Cerebellar cortex (tissue), 1 donor: ENCODE results near the gene SLC8A1.

Experiments
- DNase-seq: peaks from one replicate; pipeline ENCODE4 v3.0.0-alpha.2; 2015; ENCODE audit warnings: low spot score

SLC8A1 gene

DNA sequence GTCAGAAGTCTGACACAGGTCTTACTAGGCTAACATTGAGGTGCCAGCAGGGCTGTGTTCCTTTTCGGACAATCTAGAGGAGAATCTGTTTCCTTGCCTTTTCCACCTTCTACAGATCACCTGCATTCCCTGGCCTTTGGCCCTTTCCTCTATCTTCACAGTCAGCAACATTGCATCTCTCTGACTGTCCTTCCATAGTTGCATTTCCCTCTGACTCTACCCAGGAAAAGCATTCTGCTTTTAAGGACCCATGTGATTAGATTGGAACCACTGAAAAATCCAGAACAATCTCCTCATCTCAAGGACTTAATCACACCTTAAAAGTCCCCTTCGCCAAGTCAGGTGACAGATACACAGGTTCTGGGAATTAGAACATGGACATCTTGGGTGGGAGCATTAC, 181.5 kb downstream of the SLC8A1 start:
- DNase-seq, result no peak

DNA sequence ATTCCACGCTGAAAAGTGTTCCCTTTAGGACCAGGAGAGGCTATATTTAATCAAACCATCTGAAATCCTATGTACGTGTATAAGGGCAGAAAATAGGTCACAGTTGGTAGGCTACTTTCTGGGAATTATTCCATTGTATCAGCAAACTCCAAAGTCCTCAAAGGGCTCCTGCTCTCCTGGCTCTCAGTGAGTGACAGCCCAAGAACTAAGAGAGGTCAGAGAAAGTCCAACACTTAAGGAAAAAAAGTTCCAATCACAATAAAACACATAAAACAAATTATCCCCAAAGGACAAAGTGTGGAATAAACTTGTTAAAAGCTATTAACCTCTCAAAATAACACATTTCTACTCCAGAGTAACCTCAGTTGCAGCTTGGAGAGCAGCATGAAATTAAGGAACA, 183.3 kb downstream of the SLC8A1 start:
- DNase-seq, result no peak

DNA sequence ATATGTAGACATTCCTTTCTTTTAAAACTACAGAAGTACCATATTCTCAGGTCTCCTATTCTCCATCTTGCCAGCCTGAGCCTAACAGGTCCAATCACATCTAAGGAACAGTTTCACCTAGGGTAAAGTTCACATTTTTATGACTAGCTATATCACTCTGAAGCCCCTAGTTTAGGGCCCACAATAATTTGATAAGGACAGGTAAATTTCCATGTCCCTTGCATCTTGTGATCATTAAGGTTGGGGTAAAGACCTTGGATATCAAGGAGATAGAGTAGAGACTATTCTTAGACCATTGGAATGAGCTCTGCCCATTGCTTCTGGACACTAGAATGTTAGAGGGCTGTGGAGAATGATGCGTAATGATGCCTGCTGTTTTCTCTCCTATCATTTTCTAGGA, 185.7 kb downstream of the SLC8A1 start:
- DNase-seq, result no peak

DNA sequence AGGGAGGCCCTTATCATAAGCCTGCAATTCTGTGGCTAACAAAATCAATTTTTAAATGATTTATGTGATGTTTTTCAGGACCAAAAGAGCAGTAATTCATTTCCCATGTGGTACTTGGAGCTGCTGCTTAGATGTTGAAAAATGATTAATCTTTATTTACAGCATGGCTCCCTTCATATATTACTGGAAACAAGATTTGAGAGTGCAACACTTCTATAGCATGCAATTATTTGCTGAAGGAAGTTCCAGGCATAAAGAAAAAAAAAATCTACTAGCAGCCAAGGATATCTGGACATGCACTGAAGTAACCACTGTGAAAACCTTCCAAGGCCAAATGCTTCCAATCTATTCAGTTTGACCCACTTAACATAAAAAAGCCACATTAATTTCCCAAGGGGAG, 186.3 kb downstream of the SLC8A1 start:
- no peak for DNase-seq

DNA sequence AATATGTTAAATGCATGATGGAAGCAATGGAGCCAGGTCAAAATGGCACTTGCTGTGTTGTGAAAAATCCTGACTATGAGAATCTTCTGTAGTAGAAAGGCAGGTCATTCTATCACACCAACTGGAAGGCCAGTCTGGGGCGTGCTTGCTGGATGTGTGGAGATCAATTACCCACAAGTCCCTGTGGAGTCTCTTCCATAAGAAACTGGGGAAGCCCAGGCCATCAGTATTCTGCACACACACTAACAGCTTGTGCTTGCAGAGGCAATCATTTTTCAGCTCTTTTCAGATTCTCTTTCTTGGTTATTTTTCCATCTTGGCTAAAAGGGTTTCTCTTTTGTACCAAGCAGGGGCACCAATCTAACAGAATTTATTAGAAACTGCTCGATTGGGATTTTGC, 190.8 kb downstream of the SLC8A1 start:
- no peak for DNase-seq

DNA sequence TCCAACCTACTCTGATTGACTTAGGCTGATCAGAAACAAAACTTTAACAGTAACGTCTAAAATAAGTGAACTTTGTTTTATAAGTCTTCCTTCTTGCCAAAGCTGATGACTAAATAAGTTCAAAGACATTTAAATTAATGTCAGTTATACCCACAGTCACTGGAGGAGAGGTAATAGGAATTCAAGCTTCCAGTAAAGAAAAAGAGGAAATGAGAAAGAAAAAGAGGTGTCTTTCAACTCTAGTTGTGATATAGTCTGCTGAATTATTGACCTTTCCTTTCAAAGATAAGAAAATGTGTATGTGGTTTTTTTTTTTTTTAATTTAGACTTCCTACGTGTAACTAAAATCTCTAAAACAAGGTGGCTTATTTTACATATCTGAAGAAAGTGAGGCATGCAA, 191.5 kb downstream of the SLC8A1 start:
- no peak for DNase-seq

DNA sequence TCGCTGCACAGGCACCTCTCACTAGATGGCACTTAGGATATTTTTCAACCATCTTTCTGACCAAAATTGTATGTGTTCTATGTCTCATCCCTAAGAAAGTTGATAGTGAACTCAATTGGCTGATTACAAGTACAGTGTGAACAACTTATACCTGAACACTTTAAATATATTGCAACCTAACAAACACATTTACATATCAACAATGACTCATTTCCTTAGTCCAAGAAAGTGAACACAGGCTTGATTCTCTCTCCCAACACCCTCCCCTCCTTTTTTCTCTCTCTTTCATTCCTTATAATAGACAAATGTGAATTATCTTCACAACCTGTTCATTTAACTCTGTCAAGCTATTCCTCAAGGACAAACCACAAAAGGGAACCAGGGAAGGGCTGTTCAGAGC, 192.0 kb downstream of the SLC8A1 start:
- no peak for DNase-seq

DNA sequence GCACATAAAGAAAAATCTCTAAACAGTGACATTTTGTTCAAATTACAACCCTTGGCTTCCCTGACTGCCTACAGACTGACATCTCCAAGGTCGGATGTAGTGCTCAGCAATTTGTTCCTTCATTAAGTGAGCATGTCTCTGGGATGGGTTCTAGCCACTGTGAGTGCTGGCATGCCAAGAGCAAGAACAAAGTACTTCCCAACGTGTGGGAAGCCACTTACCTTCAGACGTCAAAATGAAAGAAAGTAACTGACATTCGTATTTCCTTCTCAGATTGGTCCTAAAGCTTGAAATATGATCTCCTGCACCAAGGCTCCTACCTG, 193.8 kb downstream of the SLC8A1 start:
- no peak for DNase-seq

DNA sequence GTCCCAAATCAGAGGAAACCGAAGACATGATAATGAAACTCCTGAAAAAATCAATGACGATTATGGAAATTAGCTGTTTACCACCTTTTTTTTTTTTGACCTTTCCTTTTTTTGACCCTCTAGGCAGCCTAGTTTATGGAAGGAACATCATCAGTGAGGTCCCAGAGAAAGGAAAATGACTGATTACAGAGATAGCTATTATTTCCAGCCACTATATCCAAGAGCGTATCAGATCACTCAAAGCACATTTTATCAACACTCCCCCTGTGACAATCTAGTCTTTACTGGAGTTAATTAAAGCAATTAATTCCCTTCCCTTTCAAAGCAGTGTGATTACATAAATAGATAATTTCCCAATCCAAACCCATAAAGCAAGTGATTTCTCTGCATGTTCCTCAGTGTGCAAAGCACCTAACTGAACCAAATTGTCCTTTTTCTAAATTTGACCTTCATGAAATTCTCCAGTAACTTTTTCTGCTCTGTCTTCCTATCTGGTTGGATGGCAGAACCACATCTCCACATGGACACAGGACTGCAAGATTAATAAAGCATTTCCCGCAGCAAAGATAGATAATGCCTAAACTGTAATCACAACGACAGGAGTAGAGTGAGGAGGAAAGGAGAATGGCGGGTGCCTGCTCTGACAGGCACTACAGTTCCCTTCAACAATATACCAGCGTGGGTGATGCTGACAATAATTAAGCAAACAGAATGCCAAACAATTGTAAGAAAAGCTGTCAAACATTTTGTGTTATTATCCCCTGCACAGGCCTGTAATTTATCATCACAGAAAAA, 194.4 kb downstream of the SLC8A1 start:
- DNase-seq, result no peak

DNA sequence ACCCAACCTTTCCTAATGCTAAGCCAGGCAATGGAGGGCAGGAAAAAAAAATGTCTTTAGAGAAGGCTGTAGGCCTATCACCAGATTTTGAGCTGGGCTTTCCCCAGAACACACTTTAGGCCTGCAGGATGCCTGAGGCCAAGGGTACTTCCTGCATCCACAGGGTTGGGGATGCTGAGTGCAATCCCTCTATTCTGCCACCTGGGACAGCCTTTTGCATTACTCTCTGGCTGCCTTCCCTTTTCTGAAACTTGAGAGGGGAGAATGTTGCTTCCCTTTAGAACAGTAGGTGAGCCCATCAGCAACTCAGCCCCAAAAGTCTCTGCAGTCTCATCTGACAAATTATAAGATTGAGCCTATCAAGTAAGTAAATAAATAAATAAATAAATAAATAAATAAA, 195.2 kb downstream of the SLC8A1 start:
- peak; percentile 55 for DNase-seq

DNA sequence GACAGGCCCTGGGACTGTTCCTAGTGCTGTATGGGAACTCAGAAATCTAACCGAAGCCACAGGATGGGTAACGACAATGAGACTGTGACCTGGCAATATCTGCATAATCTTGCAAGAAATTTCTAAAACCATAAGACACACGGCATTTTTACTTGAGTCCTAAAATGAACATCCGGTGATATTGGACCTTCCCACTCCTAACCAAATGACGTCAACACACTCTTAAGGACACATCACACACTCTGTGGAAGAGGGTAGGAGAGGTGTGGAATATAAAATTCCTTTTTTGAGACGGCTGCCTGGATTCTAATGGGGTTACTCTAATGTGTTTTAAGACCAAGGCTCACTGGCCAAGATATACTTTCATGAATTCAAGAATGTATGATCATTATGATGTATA, 195.9 kb downstream of the SLC8A1 start:
- no peak for DNase-seq

DNA sequence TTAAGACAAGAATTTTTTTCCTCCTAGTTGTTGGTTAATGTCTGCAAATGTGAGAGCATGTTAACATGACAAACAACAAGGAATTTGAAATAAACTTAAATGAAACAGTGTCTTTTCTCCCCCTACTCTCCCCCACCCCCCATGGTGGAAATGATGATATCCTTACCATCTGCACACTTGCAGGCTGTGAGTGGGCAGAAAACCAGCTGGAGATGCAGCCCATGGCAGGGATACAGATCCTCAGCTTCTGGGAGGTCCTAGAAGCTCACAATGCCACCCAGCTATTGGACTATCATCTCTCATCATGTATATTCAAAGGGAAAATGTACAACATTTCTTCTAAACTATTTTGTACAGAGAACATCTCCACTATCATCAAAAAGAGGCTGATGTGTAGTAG, 196.8 kb downstream of the SLC8A1 start:
- no peak for DNase-seq

DNA sequence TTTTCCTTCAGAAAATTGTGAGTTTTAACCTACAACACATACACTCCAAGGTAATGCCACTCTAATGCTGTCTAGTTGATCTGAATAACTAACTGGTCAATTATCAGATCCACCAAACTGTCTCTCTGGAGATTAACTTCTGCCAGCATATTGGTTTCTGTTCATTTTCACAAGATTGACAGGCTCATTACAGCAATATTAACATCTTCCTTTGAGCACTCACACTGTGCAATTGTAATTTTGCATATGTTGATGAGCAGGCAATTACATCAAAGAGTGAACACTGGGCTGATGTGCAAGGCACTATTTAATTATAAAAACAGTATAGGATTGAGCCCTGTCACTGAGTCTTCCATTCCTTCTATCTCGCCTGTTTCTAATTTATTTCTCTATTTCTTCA, 197.3 kb downstream of the SLC8A1 start:
- no peak for DNase-seq

DNA sequence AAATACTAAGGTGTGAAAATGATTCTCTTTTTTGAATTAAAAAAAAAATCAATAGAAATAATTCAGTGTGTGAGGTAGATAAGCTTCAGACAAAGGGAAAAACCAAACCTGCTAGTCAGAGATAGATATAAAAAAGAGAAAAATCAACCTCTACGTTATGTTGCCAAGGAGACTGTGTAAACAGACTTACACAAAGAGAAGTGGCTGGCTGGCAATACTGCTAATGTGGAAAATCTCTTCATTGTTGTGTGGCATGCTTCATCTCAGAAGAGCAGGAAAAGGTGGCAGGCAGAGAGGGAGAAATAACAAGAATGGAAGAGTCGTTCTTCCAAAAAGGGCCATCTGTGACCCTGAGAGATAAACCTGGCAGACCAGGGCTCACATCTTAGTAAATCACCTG, 200.8 kb downstream of the SLC8A1 start:
- no peak for DNase-seq

DNA sequence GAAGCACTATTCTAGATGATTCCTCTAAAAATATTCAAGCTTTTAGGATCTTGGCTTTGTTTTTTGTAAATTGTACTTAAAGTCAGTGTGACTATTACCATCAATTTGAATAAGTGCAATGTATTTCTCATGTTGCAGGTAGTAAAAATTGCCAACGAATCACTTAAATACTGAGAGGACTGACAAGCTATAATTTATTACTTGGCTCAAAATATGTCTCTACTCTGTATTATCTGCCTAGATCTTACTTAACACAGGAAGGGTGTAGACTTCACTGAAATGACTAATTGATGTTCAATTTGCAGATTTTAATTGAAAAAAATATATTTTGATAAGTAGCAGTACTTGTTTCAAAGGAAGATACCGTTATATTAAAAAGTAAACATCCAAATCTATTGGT, 202.3 kb downstream of the SLC8A1 start:
- DNase-seq, result no peak

DNA sequence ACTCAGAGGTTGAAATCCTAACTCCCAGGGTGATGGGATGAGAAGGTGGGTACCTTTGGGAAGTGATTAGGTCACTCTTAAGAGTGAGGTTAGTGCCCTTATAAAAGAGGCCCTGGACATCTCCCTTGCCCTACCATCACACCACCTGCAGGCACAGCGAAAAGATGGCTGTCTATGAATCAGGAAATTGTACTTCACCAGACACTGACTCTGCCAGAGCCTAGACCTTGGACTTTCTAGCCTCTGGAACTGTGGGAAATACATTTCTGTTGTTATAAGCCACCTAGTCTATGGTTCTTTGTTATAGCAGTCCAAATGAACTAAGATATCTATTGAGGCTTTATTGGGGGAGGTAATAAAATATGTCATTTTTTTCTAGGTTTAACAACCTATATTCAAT, 203.6 kb downstream of the SLC8A1 start:
- DNase-seq, result no peak

DNA sequence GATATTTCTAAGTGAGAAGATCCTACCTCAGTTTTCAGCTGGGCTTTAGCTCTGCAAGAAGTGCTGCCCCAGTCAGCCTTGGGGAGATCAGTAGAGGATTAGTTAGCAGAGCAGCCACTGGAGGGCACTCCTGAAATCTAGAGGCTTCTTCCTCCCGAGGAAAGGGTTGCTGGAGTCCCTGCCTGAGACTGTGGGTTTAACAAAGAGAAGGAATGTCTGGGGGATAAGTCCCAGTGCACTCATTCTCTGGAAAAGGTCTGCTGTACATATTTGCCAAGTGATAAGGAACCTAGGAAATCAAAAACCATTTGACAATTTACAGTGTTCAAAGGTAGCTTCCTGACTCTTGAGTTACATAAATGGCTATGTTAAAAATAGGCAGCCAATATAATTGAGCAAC, 207.2 kb downstream of the SLC8A1 start:
- DNase-seq, result peak; percentile 75

DNA sequence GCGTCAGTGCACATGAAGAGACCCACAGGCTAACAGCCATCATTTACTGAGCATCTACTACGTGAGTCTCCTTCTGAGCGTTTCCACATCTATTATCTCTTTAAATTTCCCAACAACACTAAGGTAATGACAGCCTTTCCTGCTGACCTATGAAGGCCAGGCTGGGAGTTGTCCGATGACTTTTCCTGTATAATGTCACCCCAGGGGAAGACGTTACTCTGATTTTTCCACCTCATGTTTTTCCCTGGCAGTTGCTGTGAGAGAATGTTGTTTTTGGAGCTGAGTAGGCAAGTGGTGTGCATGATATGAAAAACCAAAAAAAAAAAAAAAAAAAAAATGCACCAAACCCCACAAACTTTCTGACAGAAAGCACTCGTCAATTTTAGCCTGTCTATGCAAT, 207.6 kb downstream of the SLC8A1 start:
- no peak for DNase-seq

DNA sequence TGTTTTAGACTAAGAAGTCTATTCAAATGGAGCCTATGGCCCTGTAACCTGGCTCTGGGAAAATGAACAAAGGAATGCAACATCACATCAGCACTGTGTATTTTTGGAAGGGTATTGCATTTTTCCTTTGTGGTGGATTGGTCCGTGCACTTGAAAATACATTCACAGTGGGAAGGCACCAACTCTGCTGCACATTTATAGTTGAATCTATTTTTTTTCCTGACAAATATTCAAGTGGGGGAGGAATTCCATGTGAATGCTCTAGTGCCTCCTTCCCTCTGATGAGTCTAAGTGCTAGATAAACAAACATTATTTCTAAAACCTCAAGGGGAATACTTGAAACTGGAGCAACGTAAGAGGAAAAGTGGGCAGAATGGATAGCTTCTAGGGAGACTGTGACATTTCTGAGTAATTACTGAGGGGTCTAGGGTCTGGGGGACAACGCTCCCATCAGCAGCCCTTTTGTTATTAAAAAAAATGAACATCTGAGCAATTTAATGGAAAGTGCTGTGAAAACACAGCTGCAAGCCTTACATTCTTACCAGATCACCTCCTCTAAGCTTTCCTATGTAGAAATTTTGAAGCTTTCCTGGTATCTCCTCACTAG, 208.2 kb downstream of the SLC8A1 start:
- DNase-seq, result no peak

DNA sequence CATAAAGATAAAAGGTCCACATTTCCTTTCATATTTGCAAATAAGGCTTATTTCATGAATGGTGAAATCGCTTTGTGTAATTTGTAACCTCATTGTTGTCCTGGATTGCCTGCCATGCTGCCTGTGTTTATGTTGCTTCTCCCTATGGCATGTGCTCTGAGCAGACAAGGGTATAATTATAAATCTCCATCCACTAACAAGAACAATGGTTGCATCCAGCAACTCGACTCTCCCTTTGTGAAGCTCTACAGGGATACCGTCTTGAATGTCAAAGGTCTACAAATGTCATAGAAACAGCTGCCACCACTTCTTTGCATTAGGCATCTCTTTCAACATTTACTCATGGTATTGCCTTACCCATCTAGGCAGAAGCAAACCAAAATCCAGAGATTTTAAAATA, 209.6 kb downstream of the SLC8A1 start:
- DNase-seq, result no peak

DNA sequence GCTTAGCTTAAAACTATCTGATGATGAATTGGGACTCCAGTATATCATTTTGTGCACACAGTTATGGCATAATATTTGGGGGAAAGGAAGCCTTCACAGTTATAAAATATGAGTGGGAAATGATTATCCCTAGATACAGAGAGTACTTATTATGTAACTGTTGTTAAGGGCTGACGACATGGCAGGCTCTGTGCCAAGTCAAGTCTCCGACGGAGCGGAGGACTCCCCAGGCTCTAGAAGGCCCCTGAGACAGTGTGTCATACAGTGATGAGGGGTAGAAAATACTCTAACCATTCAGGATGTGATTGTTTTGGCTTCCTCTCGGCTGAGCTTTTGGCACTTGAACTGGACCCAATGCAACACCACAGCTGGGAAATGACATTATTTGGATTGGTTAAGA, 211.8 kb downstream of the SLC8A1 start:
- no peak for DNase-seq

DNA sequence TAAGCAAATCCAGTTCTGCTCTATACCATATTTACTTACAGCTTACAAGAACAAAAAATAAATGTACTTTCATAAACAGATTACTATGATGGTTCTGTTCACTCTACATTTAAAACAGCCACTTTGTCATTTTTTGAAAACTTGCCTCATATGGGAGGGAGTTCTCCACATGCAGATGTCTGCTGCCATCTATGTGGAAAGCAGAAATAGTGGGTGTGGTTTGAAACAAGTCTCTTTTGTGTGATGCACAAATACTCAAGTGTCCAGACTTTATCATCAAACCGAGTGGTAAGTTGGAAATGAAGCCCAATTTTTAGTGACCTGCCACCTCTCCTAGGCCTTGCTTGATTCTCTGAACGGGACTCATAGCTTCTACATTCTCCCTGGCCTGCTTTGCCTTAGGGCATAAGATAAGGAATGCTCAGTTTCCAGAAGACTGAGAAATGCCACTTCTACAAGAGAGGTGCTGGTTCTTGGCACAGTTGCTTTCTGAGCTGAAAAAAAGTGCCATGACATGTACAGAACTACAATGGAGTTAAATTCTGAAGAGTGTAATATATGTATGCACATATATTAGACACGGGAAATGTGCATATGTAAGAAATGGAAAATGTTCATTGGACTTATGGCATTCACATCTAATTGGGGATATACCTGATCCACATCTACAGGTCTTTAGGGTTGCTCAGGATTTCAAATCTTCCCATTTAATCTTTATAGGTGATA, 221.0 kb downstream of the SLC8A1 start:
- no peak for DNase-seq

DNA sequence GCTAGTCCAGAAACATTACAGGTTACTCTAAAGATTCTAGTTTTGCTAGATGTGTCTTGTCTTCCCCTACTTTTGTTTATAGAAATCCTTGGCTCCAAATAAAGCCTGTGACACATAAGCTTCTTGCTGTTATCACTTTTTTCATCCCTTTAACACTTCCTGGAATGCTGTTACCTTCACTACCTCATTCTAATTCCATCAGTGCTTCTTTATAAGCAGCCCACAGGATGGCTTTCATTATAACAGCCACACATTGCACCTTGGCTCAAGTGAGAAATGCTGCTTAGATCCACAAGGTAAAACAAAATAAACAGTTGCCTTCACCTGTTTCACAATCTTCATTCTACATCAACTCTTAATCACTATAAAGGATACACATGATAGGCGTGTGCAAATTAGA, 221.7 kb downstream of the SLC8A1 start:
- DNase-seq, result no peak

DNA sequence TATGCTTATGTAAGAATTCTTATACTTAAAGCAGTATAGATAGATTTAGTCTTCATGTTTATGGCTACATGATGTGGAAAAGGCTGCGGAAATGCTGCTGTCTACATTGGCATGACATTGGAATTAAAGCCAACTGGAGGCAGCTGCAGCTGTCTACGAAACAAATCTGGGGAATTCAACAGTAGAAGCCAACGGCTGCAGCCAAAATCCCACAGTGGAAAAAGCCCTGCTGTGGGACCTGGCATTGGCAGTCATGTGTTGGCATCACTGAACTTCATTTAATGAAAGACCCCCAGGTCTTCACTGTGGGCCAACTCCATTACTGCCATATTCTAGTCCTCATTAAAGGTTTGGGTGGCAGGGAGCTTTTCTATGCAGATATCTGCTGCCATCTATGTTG, 223.6 kb downstream of the SLC8A1 start:
- DNase-seq, result no peak
